Hepatocyte (in vitro differentiated cells): ENCODE results near the gene TIMM23. TPM values are rescaled to one million over a fixed set of nuclear protein-coding genes. Genes with fewer than 3 reads are reported as not detected.
"Not testable (repeated sequence)": the region's sequence is repeated elsewhere in the genome, so short reads cannot be mapped to it uniquely, and the experiment has no call there.

Source experiments
- DNase-seq: peaks from one replicate; pipeline ENCODE4 v3.0.0-alpha.2; 2016; ENCODE audit warnings: low spot score
- H2AFZ ChIP-seq: fragments of 200-600 bp; sonication (generic); 2 replicates; pipeline ENCODE4 v1.6.0; 2016; ENCODE audit warnings: antibody characterized with exemption, mild to moderate bottlenecking
- H3K27ac ChIP-seq: fragments of 200-600 bp; sonication (generic); 2 replicates; pipeline ENCODE4 v1.5.1; 2016; ENCODE audit warnings: mild to moderate bottlenecking
- H3K27me3 ChIP-seq: fragments of 200-600 bp; sonication (generic); 2 replicates; pipeline ENCODE4 v1.6.1; 2016
- H3K36me3 ChIP-seq: fragments of 200-600 bp; sonication (generic); replicated peaks from 2 replicates; pipeline ENCODE4 v1.5.1; 2016; ENCODE audit warnings: low read depth; ENCODE audit not compliant: insufficient read depth
- H3K4me1 ChIP-seq: fragments of 200-600 bp; sonication (generic); 2 replicates; pipeline ENCODE4 v1.5.1; 2016; ENCODE audit warnings: mild to moderate bottlenecking, moderate library complexity; ENCODE audit not compliant: insufficient read depth
- H3K4me2 ChIP-seq: fragments of 200-600 bp; sonication (generic); 2 replicates; pipeline ENCODE4 v1.6.0; 2016
- H3K4me3 ChIP-seq: fragments of 200-600 bp; sonication (generic); 2 replicates; pipeline ENCODE4 v1.5.1; 2016; ENCODE audit warnings: mild to moderate bottlenecking
- H3K79me2 ChIP-seq: fragments of 200-600 bp; sonication (generic); 2 replicates; pipeline ENCODE4 v1.6.0; 2017; ENCODE audit warnings: mild to moderate bottlenecking
- H3K9me2 ChIP-seq: fragments of 200-600 bp; sonication (generic); replicated peaks from 2 replicates; pipeline ENCODE4 v1.6.0; 2017; ENCODE audit warnings: mild to moderate bottlenecking; ENCODE audit not compliant: insufficient read depth
- H3K9me3 ChIP-seq: fragments of 200-600 bp; sonication (generic); 2 replicates; pipeline ENCODE4 v1.5.1; 2016; ENCODE audit warnings: low read depth, mild to moderate bottlenecking
- H4K20me1 ChIP-seq: fragments of 200-600 bp; sonication (generic); 2 replicates; pipeline ENCODE4 v1.6.0; 2016; ENCODE audit warnings: mild to moderate bottlenecking; ENCODE audit not compliant: insufficient read depth, poor library complexity, severe bottlenecking
- EZH2 ChIP-seq: fragments of 200-600 bp; sonication (generic); IDR thresholded peaks from 2 replicates; pipeline ENCODE4 v1.6.1; 2016; ENCODE audit warnings: antibody characterized with exemption, mild to moderate bottlenecking, borderline replicate concordance
- EZH2phosphoT487 ChIP-seq: fragments of 200-600 bp; sonication (generic); IDR thresholded peaks from one replicate; pipeline ENCODE4 v1.6.1; 2018; ENCODE audit warnings: antibody characterized with exemption, mild to moderate bottlenecking, low read depth, moderate library complexity; ENCODE audit not compliant: unreplicated experiment, severe bottlenecking
- WGBS: methylation state at CpG from one replicate; pipeline ENCODE4 v1.1.6; 2016; ENCODE audit warnings: low lambda C conversion rate; ENCODE audit errors: missing lambda C conversion rate; 5-methylcytosine and 5-hydroxymethylcytosine counted together
- polyA plus RNA-seq: library from polyadenylated mRNA; unstranded; fragments of >200 nt; fragmentation: Nextera tagmentation; extraction: Ambion mirVana; gene quantifications from 2 replicates; pipeline ENCODE4 v1.2.1, GENCODE V29; 2016
- total RNA-seq: library from RNA; depleted of rRNA; stranded (reverse); fragments of >200 nt; gene quantifications from 2 replicates; pipeline ENCODE4 v1.2.3, GENCODE V29; 2014
- TF ChIP-seq, protein P1 (sequence below): fragments of 200-600 bp; sonication (generic); IDR thresholded peaks from 2 replicates; pipeline ENCODE4 v1.5.1; 2016; ENCODE audit warnings: antibody characterized with exemption, mild to moderate bottlenecking; ENCODE audit not compliant: poor library complexity

The TIMM23 gene
- total and polyA plus RNA-seq, 2 experiments from 2014 or later, result 80.7 to 122 TPM

DNA sequence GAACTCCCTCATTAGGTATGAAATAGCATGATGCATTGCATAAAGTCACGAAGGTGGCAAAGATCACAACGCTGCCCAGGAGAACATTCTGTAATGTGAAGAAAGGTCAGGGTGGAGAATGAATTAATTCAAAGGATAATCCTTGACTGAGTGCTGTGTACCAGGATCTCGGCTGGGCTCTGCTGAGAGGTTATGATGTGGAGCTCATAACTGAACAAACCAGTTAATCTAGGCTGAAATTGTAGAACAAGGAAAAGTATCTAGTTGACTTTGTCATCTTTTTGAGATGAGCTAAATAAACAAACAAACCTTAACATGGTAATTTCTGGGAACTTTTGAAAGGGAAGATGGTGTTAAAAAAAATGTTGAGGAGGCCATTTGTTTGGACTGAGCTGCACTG, 67.7 kb downstream of the TIMM23 start:
- DNase-seq, result no peak
- no peaks in the 10 kb centered on the region for H3K9me2 ChIP-seq
- 87% methylated on average over 3 of the region's 3 CpGs for WGBS

DNA sequence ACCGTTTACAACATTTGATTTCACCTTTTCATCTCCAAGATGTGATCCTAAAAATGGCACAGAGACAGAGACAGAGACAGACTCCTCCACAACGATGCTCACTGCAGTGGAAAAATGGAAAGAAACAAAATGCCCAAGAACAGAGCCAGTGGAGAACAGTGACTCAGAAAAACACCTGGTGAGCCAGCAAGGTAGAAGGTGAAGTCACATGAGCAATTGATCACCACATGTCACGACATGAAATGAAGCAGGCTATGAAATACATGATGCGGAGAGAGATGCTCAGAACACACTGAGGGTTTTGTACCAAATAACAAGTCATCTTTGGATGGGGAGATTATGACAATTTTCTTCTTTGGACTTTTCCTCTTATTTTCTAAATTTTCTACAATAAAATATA, 70.2 kb downstream of the TIMM23 start:
- DNase-seq, result no peak
- H3K9me2 ChIP-seq, result no peaks in the 10 kb centered on the region
- H3K36me3 ChIP-seq, result no peaks in the 10 kb centered on the region
- no peaks in the 10 kb centered on the region for H3K9me3 ChIP-seq
- no peak overlapping the region for H3K4me2 ChIP-seq
- H3K27me3 ChIP-seq, result no peaks in the 10 kb centered on the region
- TF ChIP-seq, protein P1, sequence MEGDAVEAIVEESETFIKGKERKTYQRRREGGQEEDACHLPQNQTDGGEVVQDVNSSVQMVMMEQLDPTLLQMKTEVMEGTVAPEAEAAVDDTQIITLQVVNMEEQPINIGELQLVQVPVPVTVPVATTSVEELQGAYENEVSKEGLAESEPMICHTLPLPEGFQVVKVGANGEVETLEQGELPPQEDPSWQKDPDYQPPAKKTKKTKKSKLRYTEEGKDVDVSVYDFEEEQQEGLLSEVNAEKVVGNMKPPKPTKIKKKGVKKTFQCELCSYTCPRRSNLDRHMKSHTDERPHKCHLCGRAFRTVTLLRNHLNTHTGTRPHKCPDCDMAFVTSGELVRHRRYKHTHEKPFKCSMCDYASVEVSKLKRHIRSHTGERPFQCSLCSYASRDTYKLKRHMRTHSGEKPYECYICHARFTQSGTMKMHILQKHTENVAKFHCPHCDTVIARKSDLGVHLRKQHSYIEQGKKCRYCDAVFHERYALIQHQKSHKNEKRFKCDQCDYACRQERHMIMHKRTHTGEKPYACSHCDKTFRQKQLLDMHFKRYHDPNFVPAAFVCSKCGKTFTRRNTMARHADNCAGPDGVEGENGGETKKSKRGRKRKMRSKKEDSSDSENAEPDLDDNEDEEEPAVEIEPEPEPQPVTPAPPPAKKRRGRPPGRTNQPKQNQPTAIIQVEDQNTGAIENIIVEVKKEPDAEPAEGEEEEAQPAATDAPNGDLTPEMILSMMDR, result no peak
- TF ChIP-seq EZH2, result no peak
- TF ChIP-seq EZH2phosphoT487, result no peak
- H3K4me1 ChIP-seq, result no peaks in the 10 kb centered on the region
- H3K79me2 ChIP-seq, result no peaks in the 10 kb centered on the region
- WGBS, result 68% methylated on average over 4 of the region's 4 CpGs
- H3K4me3 ChIP-seq, result no peak overlapping the region
- no peaks in the 10 kb centered on the region for H4K20me1 ChIP-seq
- H2AFZ ChIP-seq, result no peak overlapping the region
- no peak overlapping the region for H3K27ac ChIP-seq

More for the DNA sequence above, 67.7 kb downstream of the TIMM23 start:
- H3K4me3 ChIP-seq, result no peak overlapping the region
- no peak overlapping the region for H3K27ac ChIP-seq
- no peaks in the 10 kb centered on the region for H3K27me3 ChIP-seq
- no peaks in the 10 kb centered on the region for H3K79me2 ChIP-seq
- no peaks in the 10 kb centered on the region for H3K4me1 ChIP-seq
- H3K36me3 ChIP-seq, result no peaks in the 10 kb centered on the region
- H3K9me3 ChIP-seq, result no peaks in the 10 kb centered on the region
- H3K4me2 ChIP-seq, result no peak overlapping the region
- TF ChIP-seq EZH2phosphoT487 (no peak), EZH2 (no peak)
- TF ChIP-seq, protein P1, result no peak
- no peaks in the 10 kb centered on the region for H4K20me1 ChIP-seq
- H2AFZ ChIP-seq, result no peak overlapping the region

- Histone ChIP-seq H3K79me2 (no peaks in the 10 kb centered on the region), H3K9me2 (no peaks in the 10 kb centered on the region), H3K4me1 (no peaks in the 10 kb centered on the region), H4K20me1 (no peaks in the 10 kb centered on the region), H3K36me3 (no peaks in the 10 kb centered on the region), H3K4me3 (no peak within 1 kb of the TSS), H3K27me3 (no peaks in the 10 kb centered on the region), H3K9me3 (no peaks in the 10 kb centered on the region), H3K4me2 (no peak within 1 kb of the TSS), H2AFZ (no peak within 1 kb of the TSS), H3K27ac (no peak within 1 kb of the TSS)
- TF ChIP-seq, protein P1, result no peak
- TF ChIP-seq EZH2, result no peak
- no peak for TF ChIP-seq EZH2phosphoT487
- WGBS, result 81% methylated on average over 7 of the region's 7 CpGs
- no peak for DNase-seq
Observed at GRCh38 chr10:46046261-46046660, 74.0 kb downstream of the TIMM23 start, which contains the start of gene MSMB. Gene MSMB (minus strand): TSS chr10:46046269. CDS start chr10:46046237, 32 bp downstream.

GRCh38 chr10:46048152-46048551, 75.9 kb downstream of the TIMM23 start:
- Histone ChIP-seq H3K4me3 (no peak overlapping the region), H3K36me3 (no peaks in the 10 kb centered on the region), H3K9me2 (no peaks in the 10 kb centered on the region), H3K4me2 (no peak overlapping the region), H2AFZ (no peak overlapping the region), H3K9me3 (no peaks in the 10 kb centered on the region), H3K27me3 (no peaks in the 10 kb centered on the region), H4K20me1 (no peaks in the 10 kb centered on the region), H3K27ac (no peak overlapping the region), H3K4me1 (peaks cover 5% of the 10 kb centered on the region), H3K79me2 (no peaks in the 10 kb centered on the region)
- 52% methylated on average over 2 of the region's 2 CpGs for WGBS
- TF ChIP-seq, protein P1, result no peak
- no peak for TF ChIP-seq EZH2phosphoT487
- no peak for TF ChIP-seq EZH2
- DNase-seq, result no peak

- H3K9me3 ChIP-seq, H2AFZ ChIP-seq, H3K4me1 ChIP-seq, H3K9me2 ChIP-seq, H3K27me3 ChIP-seq, H3K36me3 ChIP-seq, H3K79me2 ChIP-seq, H3K4me3 ChIP-seq, H3K4me2 ChIP-seq, H3K27ac ChIP-seq, H4K20me1 ChIP-seq, DNase-seq: not testable (repeated sequence)
- WGBS, result 88% methylated on average over 11 of the region's 11 CpGs
Observed at GRCh38 chr10:46049497-46049831, 77.2 kb downstream of the TIMM23 start.
